Gastroesophageal sphincter (tissue), 4 donors: ENCODE data around the gene FMOD. TPM values are rescaled to one million over a fixed set of nuclear protein-coding genes. Genes with fewer than 3 reads are reported as not detected.
A peak's percentile ranks its signal among the peaks of the same experiment; 100 is the strongest.

Experiments used
- ATAC-seq: fragments of 150-250 bp; one replicate; pipeline ENCODE4 v1.9.1; 2016; ENCODE audit warnings: mild to moderate bottlenecking, moderate library complexity
- H3K27ac ChIP-seq, 4 donors: fragments of 200-600 bp; sonication (generic) in 3 of 4; 1 replicate in 3 of 4; 2 replicates in 1 of 4; pipeline ENCODE4 v1.5.1; 2016 to 2019
- H3K27me3 ChIP-seq: fragments of 200-600 bp; sonication (generic); one replicate; pipeline ENCODE4 v1.5.1; 2019
- H3K36me3 ChIP-seq, 2 donors: fragments of 200-600 bp; sonication (generic); one replicate each; pipeline ENCODE4 v1.5.1; 2019; ENCODE audit warnings: control low read depth in 1 of 2
- H3K4me1 ChIP-seq, 3 donors: fragments of 200-600 bp; sonication (generic); 1 replicate in 2 of 3; 2 replicates in 1 of 3; pipeline ENCODE4 v1.5.1; 2016 to 2019; ENCODE audit warnings: control low read depth in 2 of 3
- H3K4me3 ChIP-seq, 2 donors: fragments of 200-600 bp; sonication (generic); one replicate each; pipeline ENCODE4 v1.5.1; 2019; ENCODE audit warnings: mild to moderate bottlenecking in 1 of 2, moderate library complexity in 1 of 2
- H3K9me3 ChIP-seq, 3 donors: fragments of 200-600 bp; sonication (generic); one replicate each; pipeline ENCODE4 v1.5.1; 2017 to 2019; ENCODE audit warnings: control low read depth in 2 of 3
- EP300 ChIP-seq: sonication (generic); formaldehyde crosslinking; IDR thresholded peaks from one replicate; pipeline ENCODE4 v1.6.1; 2017; ENCODE audit warnings: antibody characterized with exemption, mild to moderate bottlenecking
- POLR2A ChIP-seq, 2 donors: fragments of 450-650 bp; IDR thresholded peaks; one replicate each; pipeline ENCODE4 v1.6.1; 2017; ENCODE audit warnings: antibody characterized with exemption in 2 of 2, mild to moderate bottlenecking in 2 of 2, moderate library complexity in 1 of 2
- POLR2AphosphoS5 ChIP-seq: sonication (generic); formaldehyde crosslinking; IDR thresholded peaks from one replicate; pipeline ENCODE4 v1.6.1; 2017; ENCODE audit warnings: antibody characterized with exemption
- WGBS, 2 donors: methylation state at CpG; one replicate each; pipeline ENCODE4 v1.1.5; 2018; ENCODE audit warnings: low coverage in 1 of 2; 5-methylcytosine and 5-hydroxymethylcytosine counted together
- small RNA-seq, 4 donors: library from RNA; depleted of rRNA; stranded (forward); fragments of <200 nt; gene quantifications; one replicate each; pipeline ENCODE3, GENCODE V24; 2016
- total RNA-seq, 4 donors: library from RNA; depleted of rRNA; stranded (reverse); fragments of >200 nt; gene quantifications; one replicate each; pipeline ENCODE4 v1.1.0, GENCODE V29; 2016
- TF ChIP-seq, protein P1 (sequence below), 4 experiments: fragments of 200-600 bp in 2 of 4; fragments of 450-650 bp in 2 of 4; sonication (generic) in 1 of 4; IDR thresholded peaks; one replicate each; pipeline ENCODE4 v1.5.1; 2017 to 2019; ENCODE audit warnings: antibody characterized with exemption in 4 of 4, mild to moderate bottlenecking in 2 of 4, moderate library complexity in 2 of 4

Gene FMOD
- total RNA-seq, 4 donors from 2014 or later = 19.3 to 53.6 (median 37.9) TPM

- 88% methylated on average over 1 of the region's 1 CpG; no CpG with 5 or more reads in 1 of the 2 donors for WGBS, 2 donors
- peak overlapping the region in 1 of 4 donors; percentile 27 for H3K27ac ChIP-seq
- no peaks in the 10 kb centered on the region for H3K36me3 ChIP-seq
- no peak overlapping the region for H3K4me3 ChIP-seq
- H3K27me3 ChIP-seq = no peaks in the 10 kb centered on the region
- no peak for ATAC-seq
- TF ChIP-seq, protein P1, sequence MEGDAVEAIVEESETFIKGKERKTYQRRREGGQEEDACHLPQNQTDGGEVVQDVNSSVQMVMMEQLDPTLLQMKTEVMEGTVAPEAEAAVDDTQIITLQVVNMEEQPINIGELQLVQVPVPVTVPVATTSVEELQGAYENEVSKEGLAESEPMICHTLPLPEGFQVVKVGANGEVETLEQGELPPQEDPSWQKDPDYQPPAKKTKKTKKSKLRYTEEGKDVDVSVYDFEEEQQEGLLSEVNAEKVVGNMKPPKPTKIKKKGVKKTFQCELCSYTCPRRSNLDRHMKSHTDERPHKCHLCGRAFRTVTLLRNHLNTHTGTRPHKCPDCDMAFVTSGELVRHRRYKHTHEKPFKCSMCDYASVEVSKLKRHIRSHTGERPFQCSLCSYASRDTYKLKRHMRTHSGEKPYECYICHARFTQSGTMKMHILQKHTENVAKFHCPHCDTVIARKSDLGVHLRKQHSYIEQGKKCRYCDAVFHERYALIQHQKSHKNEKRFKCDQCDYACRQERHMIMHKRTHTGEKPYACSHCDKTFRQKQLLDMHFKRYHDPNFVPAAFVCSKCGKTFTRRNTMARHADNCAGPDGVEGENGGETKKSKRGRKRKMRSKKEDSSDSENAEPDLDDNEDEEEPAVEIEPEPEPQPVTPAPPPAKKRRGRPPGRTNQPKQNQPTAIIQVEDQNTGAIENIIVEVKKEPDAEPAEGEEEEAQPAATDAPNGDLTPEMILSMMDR (IDR thresholded peaks at IDR 0.05) = no peak
- TF ChIP-seq POLR2AphosphoS5 = no peak
- no peak for TF ChIP-seq EP300
- TF ChIP-seq POLR2A (IDR thresholded peaks at IDR 0.05) = no peak
- H3K9me3 ChIP-seq = no peaks in the 10 kb centered on the region
- peaks cover 0 to 11% (median 5%) of the 10 kb centered on the region in 3 donors for H3K4me1 ChIP-seq
Observed at GRCh38 chr1:203295796-203296195, 55.1 kb downstream of the FMOD start.

DNA sequence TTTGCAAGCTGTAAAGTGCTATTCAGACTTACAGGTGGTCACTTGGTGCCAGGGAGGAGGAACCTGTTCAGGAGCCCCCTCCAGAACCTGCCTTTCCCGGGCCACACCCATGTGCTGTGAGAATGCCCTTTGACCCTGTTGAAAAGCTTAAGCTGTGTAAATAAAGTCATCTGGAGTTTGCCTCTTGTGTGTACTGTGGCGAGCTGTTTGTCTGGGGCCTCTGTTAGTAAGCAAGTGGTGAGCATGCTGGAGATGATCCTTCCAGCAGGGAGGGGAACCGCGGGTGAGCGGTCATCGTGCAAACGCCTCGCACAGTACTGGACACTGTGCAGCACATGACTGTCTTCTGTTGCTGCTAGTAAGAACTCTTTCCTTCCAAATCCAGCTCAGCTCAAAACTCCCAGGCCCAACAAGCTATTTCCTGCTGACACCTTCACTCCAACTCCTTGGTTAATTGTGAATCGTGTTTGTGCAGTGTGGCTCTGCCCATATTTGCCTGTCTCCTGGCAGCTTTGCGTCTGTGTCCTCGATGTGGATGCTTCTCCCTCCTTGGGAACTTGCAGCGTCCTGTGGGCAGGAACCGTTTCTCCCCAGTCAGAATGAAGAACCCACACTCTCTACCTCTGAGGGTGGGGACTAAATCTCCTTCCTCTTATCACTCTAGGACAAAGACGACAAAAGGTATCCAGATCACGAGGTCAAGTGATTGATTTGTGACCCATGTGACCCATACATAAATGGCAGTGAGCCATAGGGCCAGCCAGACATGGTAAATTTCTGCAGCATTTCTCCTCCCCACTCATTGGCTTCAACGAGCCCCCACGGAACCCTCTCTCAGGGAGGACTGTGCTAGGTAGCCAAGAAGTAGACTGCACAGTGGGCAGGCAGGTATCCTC lies 59.5 kb downstream of the FMOD start:
- Histone ChIP-seq H3K4me3 (no peak overlapping the region), H3K36me3 (no peaks in the 10 kb centered on the region), H3K27me3 (no peaks in the 10 kb centered on the region), H3K4me1 (peaks cover 0 to 53% (median 33%) of the 10 kb centered on the region in 3 donors), H3K9me3 (no peaks in the 10 kb centered on the region), H3K27ac (peak overlapping the region; percentile 83 to 95 (median 92))
- no peak for ATAC-seq
- TF ChIP-seq POLR2A (IDR thresholded peaks at IDR 0.05) (no peak), POLR2AphosphoS5 (peak; percentile 58)
- 66 to 80% methylated on average over 1 to 14 of the region's 17 CpGs for WGBS, 2 donors

Small RNA genes within 50 kb of the gene (small RNA-seq; reads per million reads assigned to genes)
- gene AL359837.1 (0 reads per million in 4 donors), gene RNU6-487P (0 reads per million in 4 donors)

Other genes with a start within 250 kb of the FMOD start
- gene ADORA1, start 223.4 kb downstream of the FMOD start, total RNA-seq = 1 to 10 TPM in 1 of 4 donors, under 1 TPM in 3; 0.16 to 2.7 (median 0.33) TPM
- gene MYBPH, start 175.3 kb downstream of the FMOD start, total RNA-seq = not detected
- gene CHI3L1, start 164.4 kb downstream of the FMOD start, total RNA-seq = 1 to 10 TPM in 3 of 4 donors, not detected in 1; 3.4 to 5.4 (median 5.0) TPM
- gene CHIT1, start 121.4 kb downstream of the FMOD start, total RNA-seq = under 1 TPM in 2 of 4 donors, not detected in 2; 0.13 to 0.16 TPM
- 100 to 1,000 TPM in 3 of 4 donors, 10 to 100 TPM in 1; 74.5 to 169 (median 116) TPM for gene BTG2, start 45.6 kb downstream of the FMOD start, total RNA-seq
- 100 to 1,000 TPM in 1 of 4 donors, 10 to 100 TPM in 3; 63.9 to 149 (median 66.1) TPM for gene PRELP, start 124.7 kb upstream of the FMOD start, total RNA-seq
- not detected for gene OPTC, start 143.0 kb upstream of the FMOD start, total RNA-seq